ENCODE measurements around the gene IDH2. TPM values are rescaled to one million over a fixed set of nuclear protein-coding genes. Genes with fewer than 3 reads are reported as not detected.

Gene IDH2
- total and polyA plus RNA-seq, 2 of the 13 experiments (the other 11 are each of a cell fraction or from before 2014, with no cell fraction given): 121 to 145 TPM

DNA sequence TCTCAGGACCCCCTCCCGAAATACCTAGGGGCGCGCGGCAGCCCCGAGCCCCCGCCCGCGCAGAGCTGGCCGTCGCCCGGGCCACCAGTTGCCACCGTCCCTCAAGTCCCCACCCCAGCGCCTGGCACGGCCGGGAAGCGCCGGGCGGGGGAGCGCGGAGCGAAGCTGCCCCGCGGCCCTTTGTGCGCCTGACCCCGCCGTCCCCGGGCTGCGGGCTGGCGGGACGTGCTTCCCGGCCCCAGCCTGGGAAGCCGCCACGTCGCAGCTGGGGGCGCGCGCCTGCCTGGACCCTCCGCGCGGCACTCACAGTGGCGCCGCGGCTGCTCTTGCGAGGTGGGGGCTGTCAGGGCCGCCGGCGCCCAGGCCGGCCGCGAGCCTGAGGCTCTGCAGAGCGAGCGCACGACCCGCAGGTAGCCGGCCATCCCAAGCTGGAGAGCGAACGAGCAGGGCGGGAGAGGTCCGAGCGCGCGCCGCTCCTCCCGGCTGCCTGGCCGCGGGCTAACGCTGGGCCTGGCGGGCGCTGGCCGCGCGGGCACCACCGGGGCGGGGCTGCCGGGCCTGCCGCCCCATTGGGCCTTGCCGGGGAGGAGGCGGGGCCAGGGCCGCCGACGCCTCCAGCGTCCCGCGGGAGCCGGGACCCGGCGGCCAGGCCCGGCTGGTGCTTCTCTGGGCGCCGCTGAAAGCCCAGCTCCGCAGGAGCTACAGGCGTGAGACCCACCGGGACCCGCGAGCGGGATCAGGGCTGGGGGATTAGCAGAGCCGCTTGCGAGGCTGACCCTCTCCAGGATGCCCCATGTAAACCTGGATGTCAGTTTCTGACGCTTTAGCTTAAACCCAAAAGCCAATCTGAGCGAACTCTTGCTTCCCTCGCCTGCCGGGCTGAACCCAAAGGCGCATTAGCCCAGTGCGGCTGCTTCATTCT, at the start of gene IDH2 (continued):
- TF ChIP-seq ZFAT (CRISPR knock-in tag; conservative IDR thresholded peaks at IDR 0.05) (0 out of 2 replicates have a peak, but pooled peaks have one; percentile 61), SIN3B (IDR thresholded peaks at IDR 0.05; ENCODE audit: low read length) (no peak), SOX6 (IDR thresholded peaks at IDR 0.05) (no peak), SOX6 (CRISPR knock-in tag; IDR thresholded peaks at IDR 0.05) (peak; percentile 19; the same call in 1 of the 2 replicates), ZNF703 (CRISPR knock-in tag; IDR thresholded peaks at IDR 0.05; ENCODE audit: borderline replicate concordance) (no peak), SIX4 (CRISPR knock-in tag; IDR thresholded peaks at IDR 0.05) (no peak), NFE2 (CRISPR knock-in tag; IDR thresholded peaks at IDR 0.05) (no peak), ZNF790 (CRISPR knock-in tag; IDR thresholded peaks at IDR 0.05; ENCODE audit: borderline replicate concordance) (no peak; the same call in 1 of the 2 replicates), ZNF138 (CRISPR knock-in tag; IDR thresholded peaks at IDR 0.05; ENCODE audit: low read depth) (no peak), NFRKB (IDR thresholded peaks at IDR 0.05) (no peak)
- TF ChIP-seq, protein P1, sequence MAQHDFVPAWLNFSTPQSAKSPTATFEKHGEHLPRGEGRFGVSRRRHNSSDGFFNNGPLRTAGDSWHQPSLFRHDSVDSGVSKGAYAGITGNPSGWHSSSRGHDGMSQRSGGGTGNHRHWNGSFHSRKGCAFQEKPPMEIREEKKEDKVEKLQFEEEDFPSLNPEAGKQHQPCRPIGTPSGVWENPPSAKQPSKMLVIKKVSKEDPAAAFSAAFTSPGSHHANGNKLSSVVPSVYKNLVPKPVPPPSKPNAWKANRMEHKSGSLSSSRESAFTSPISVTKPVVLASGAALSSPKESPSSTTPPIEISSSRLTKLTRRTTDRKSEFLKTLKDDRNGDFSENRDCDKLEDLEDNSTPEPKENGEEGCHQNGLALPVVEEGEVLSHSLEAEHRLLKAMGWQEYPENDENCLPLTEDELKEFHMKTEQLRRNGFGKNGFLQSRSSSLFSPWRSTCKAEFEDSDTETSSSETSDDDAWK (CRISPR knock-in tag; IDR thresholded peaks at IDR 0.05): no peak
- TF ChIP-seq, protein P2, sequence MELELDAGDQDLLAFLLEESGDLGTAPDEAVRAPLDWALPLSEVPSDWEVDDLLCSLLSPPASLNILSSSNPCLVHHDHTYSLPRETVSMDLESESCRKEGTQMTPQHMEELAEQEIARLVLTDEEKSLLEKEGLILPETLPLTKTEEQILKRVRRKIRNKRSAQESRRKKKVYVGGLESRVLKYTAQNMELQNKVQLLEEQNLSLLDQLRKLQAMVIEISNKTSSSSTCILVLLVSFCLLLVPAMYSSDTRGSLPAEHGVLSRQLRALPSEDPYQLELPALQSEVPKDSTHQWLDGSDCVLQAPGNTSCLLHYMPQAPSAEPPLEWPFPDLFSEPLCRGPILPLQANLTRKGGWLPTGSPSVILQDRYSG (CRISPR knock-in tag; IDR thresholded peaks at IDR 0.05): 0 out of 2 replicates have a peak, but pooled peaks have one; percentile 26
- TF ChIP-seq, protein P3, sequence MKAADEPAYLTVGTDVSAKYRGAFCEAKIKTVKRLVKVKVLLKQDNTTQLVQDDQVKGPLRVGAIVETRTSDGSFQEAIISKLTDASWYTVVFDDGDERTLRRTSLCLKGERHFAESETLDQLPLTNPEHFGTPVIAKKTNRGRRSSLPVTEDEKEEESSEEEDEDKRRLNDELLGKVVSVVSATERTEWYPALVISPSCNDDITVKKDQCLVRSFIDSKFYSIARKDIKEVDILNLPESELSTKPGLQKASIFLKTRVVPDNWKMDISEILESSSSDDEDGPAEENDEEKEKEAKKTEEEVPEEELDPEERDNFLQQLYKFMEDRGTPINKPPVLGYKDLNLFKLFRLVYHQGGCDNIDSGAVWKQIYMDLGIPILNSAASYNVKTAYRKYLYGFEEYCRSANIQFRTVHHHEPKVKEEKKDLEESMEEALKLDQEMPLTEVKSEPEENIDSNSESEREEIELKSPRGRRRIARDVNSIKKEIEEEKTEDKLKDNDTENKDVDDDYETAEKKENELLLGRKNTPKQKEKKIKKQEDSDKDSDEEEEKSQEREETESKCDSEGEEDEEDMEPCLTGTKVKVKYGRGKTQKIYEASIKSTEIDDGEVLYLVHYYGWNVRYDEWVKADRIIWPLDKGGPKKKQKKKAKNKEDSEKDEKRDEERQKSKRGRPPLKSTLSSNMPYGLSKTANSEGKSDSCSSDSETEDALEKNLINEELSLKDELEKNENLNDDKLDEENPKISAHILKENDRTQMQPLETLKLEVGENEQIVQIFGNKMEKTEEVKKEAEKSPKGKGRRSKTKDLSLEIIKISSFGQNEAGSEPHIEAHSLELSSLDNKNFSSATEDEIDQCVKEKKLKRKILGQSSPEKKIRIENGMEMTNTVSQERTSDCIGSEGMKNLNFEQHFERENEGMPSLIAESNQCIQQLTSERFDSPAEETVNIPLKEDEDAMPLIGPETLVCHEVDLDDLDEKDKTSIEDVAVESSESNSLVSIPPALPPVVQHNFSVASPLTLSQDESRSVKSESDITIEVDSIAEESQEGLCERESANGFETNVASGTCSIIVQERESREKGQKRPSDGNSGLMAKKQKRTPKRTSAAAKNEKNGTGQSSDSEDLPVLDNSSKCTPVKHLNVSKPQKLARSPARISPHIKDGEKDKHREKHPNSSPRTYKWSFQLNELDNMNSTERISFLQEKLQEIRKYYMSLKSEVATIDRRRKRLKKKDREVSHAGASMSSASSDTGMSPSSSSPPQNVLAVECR (CRISPR knock-in tag; IDR thresholded peaks at IDR 0.05; ENCODE audit: borderline replicate concordance): peak; percentile 38; the same call in 1 of the 2 replicates
- TF ChIP-seq, protein P4, sequence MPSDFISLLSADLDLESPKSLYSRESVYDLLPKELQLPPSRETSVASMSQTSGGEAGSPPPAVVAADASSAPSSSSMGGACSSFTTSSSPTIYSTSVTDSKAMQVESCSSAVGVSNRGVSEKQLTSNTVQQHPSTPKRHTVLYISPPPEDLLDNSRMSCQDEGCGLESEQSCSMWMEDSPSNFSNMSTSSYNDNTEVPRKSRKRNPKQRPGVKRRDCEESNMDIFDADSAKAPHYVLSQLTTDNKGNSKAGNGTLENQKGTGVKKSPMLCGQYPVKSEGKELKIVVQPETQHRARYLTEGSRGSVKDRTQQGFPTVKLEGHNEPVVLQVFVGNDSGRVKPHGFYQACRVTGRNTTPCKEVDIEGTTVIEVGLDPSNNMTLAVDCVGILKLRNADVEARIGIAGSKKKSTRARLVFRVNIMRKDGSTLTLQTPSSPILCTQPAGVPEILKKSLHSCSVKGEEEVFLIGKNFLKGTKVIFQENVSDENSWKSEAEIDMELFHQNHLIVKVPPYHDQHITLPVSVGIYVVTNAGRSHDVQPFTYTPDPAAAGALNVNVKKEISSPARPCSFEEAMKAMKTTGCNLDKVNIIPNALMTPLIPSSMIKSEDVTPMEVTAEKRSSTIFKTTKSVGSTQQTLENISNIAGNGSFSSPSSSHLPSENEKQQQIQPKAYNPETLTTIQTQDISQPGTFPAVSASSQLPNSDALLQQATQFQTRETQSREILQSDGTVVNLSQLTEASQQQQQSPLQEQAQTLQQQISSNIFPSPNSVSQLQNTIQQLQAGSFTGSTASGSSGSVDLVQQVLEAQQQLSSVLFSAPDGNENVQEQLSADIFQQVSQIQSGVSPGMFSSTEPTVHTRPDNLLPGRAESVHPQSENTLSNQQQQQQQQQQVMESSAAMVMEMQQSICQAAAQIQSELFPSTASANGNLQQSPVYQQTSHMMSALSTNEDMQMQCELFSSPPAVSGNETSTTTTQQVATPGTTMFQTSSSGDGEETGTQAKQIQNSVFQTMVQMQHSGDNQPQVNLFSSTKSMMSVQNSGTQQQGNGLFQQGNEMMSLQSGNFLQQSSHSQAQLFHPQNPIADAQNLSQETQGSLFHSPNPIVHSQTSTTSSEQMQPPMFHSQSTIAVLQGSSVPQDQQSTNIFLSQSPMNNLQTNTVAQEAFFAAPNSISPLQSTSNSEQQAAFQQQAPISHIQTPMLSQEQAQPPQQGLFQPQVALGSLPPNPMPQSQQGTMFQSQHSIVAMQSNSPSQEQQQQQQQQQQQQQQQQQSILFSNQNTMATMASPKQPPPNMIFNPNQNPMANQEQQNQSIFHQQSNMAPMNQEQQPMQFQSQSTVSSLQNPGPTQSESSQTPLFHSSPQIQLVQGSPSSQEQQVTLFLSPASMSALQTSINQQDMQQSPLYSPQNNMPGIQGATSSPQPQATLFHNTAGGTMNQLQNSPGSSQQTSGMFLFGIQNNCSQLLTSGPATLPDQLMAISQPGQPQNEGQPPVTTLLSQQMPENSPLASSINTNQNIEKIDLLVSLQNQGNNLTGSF (CRISPR knock-in tag; IDR thresholded peaks at IDR 0.05): peak; percentile 22; the same call in 1 of the 2 replicates
- TF ChIP-seq, protein P5, sequence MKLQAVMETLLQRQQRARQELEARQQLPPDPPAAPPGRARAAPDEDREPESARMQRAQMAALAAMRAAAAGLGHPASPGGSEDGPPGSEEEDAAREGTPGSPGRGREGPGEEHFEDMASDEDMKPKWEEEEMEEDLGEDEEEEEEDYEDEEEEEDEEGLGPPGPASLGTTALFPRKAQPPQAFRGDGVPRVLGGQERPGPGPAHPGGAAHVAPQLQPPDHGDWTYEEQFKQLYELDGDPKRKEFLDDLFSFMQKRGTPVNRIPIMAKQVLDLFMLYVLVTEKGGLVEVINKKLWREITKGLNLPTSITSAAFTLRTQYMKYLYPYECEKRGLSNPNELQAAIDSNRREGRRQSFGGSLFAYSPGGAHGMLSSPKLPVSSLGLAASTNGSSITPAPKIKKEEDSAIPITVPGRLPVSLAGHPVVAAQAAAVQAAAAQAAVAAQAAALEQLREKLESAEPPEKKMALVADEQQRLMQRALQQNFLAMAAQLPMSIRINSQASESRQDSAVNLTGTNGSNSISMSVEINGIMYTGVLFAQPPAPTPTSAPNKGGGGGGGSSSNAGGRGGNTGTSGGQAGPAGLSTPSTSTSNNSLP (IDR thresholded peaks at IDR 0.05; ENCODE audit: low read depth, low read length): no peak
